Lower leg skin (tissue), 3 donors: ENCODE data around the gene AHCYL1.

Source experiments
- CTCF ChIP-seq, 3 donors: fragments of 450-650 bp; IDR thresholded peaks; one replicate each; pipeline ENCODE4 v1.5.1; 2016; ENCODE audit warnings: antibody characterized with exemption in 3 of 3, mild to moderate bottlenecking in 3 of 3, moderate library complexity in 2 of 3
- POLR2A ChIP-seq, 2 donors: fragments of 450-650 bp; IDR thresholded peaks; one replicate each; pipeline ENCODE4 v1.6.1; 2016 to 2017; ENCODE audit warnings: antibody characterized with exemption in 2 of 2, mild to moderate bottlenecking in 1 of 2, moderate library complexity in 1 of 2

GRCh38 chr1:110070282-110070669 lies 85.7 kb downstream of the AHCYL1 start:
- TF ChIP-seq POLR2A (IDR thresholded peaks at IDR 0.05), result no peak
- no peak for TF ChIP-seq CTCF (IDR thresholded peaks at IDR 0.05)
